ENCODE results near the gene ALDH18A1.
A peak's percentile ranks its signal among the peaks of the same experiment; 100 is the strongest.
"Not testable (repeated sequence)": the region's sequence is repeated elsewhere in the genome, so short reads cannot be mapped to it uniquely, and the experiment has no call there.

Gene ALDH18A1

DNA sequence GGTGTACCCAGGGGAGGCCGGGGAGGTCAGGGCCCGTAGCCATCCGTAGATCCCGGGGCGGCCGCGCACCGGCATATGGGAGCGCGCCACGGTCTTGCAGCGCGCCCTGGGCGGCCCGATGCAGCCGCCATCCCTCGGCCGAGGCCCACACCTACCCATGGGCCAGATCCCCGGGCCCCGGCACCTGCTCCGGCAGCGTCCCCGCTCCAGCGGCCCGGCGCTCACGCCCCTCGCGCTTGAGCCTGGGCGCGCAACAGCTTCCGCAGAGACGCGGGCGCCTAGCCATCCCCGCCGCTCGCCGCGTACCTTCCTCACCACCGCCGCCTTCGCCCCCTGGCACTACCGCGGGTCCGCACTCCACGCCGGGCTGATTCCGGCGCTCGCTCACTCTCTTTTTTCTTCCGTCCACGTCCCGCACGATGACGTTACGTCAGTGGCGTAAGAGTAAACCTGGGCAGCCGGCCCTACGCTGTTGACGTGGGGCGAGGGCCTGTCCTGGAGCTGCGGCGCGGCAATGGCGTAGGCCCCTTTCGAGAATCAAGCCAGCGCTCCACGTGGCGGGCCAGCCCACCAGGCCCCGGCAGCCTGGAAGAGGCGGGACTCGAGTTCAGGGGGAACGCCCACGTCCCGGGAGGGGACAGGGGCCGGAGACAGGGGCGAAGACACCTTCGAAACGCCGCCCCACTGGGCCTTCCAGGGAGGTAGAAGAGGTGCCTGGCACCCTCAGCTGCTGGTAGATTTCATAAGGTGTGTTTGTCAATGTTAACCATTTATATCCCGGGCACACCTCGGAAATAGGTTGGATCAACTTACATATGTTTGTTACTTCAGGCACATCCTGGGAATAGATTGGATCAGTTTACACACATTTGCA is at the start of gene ALDH18A1:
Gene ALDH18A1 (minus strand): TSS at position 421 of the 874 bp plus-strand sequence. CDS start 3,334 bp downstream, outside the sequence.
- DNase-seq (ENCODE audit: low read depth) = peak; percentile 86

DNA sequence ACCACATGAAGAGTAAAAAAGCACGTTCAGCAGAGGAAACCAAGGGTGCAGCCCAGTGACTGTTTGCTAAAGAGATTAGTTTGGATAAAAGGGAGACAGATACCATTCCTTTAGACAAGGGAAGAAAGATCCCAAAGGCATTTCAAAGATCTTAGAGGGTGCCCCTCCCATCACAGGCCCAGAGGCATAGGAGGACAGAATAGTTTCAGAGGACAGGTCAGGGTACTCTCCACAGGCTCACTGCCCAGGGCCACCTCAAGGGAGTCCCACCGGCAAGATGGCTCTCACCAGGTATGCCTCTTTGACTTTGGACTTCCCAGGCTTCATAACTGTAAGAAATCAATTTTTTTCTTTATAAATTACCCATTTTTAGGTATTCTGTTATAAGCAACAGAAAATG is 41.9 kb upstream of the ALDH18A1 start:
- no peak for DNase-seq (ENCODE audit: low read depth)

DNA sequence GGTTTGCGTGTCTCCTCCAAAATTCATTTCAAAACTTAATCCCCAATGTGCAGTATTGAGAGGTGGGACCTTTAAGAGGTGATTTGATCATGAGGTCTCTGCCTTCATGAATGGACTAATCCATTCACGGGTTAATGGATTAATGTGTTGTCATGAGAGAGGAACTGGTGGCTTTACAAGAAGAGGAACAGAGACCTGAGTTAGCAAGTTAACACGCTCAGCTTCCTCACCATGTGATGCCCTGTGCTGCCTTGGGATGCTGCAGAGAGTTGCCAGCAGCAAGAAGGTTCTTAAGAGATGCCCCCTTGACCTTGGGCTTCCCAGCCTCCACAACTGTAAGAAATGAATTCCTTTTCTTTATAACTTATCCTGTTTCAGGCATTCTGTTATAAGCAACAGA is 40.9 kb upstream of the ALDH18A1 start:
- DNase-seq (ENCODE audit: low read depth) = no peak

DNA sequence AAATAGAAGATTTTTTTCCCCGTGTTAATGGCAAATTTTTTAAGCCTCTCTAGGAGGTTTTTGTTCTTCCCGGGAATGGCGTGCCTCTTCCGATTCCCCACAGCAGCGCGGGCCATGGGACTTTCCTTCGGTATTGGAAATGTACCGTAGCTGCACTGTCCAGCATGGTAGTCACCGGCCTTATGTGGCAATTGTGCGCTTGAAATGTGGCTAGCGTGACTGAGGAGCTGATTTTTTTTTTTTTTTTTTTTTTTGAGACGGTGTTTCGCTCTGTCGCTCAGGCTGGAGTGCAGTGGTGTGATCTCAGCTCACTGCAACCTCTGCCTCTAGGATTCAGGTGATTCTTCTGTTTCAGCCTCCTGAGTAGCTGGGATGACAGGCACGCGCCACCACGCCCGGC is 38.2 kb upstream of the ALDH18A1 start:
- DNase-seq (ENCODE audit: low read depth) = no peak

DNA sequence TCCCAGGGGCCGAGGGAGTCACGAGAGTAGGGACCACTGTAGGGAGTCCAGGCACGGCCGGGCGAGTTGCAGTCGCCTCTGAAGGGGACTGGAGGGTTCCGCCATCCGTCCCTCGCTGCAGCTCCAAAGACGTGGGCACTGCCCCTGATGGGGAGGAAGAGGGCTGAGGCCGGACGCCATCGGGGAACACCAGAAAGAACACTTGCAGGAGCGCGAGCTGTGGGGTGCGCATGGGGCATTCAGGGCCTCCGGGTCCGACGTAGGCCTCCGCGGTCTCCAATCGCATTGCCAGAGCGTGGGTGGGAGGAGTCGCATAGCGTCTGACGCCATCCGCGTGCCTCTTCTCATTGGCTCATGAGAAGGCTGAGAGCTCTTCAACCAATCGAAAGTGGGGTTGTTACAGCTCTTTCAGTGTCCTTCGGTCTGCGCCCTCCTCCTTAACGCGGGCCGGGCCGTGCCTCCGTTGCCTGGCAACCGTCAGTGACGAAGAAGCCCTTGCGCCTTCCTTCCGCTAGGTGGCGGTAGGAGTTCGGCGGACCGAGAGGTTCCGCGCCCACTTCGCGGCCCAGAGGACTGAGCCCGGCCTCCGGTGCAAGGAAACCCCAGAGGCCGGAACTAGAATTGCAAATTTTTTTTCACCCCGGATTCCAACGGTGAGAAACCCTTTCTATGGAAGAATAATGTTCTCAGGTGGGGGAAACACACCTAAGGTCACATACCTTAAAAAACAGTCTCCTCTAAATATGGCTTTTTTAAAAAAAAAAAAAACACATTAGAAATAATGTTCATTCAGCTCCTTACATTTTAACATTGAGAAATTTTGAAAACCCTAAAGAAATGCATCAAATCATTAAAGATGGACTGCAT is 37.4 kb upstream of the ALDH18A1 start, which contains the start of gene TCTN3:
Gene TCTN3 (minus strand): TSS at position 260 of the 867 bp plus-strand sequence. CDS start 28 bp downstream, at position 232.
- DNase-seq (ENCODE audit: low read depth) = peak; percentile 95

DNA sequence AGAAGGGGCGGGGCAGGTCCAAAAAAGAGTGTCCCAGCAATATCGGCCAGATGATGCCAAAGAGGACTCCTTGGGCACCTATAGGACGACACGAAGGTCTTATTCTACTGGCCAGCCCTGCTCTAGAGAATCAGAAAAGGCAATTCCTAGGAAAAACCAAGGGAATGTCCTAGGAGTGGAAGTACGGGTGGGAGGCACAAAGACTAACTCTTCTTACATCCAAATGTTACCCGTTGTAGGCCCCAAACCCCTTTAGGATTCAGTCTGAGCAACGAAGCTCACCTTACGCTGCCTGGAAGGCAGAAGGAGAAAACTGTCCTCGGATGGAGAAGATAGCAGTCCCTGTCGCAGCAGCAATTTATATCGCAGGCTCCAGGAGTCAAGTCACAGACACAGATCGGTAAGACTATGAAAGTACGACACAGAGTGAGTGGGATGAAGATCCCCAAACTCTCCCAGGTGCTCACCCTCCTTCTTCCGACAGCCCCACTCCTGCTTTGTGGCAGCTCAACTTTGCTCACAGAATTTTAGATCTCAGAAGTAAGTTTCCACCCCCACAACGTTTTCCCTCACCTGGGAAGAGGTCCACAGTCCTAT is 36.7 kb upstream of the ALDH18A1 start:
- no peak for DNase-seq (ENCODE audit: low read depth)

DNA sequence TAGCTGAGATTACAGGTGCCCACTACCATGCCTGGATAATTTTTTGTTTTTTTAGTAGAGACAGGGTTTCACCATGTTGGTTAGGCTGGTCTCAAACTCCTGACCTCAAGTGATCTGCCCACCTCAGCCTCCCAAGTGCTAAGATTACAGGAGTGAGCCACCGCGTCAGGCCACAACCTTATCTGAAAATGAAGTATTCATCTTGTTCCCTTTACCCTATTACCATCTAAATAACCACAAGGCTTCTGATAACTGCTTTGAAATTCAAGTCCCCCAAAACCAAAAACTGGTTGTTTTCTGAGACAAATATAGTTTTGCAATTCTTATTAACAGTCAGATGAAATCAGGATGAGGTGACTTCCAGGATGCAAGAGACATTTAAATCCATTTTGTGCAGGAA is 34.8 kb upstream of the ALDH18A1 start:
- no peak for DNase-seq (ENCODE audit: low read depth)

DNA sequence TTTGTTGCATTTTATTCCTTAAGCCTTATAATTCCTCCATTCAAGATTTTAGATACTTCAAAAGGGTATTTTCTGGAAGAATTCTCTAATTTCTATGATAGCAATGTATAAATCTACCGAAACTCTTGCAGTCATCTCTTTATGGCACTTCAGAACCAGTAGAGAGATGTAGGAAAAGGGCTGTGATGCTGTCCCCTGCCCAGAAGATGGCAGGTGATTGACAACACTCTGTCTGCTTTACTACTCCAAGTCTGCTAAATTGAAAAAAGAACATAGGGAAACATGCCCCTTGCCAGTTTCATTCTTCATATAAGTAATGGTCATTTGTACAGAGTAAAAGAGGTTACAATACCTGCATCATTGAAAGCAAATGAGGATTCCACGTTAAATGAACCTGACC is 32.1 kb upstream of the ALDH18A1 start:
- no peak for DNase-seq (ENCODE audit: low read depth)

DNA sequence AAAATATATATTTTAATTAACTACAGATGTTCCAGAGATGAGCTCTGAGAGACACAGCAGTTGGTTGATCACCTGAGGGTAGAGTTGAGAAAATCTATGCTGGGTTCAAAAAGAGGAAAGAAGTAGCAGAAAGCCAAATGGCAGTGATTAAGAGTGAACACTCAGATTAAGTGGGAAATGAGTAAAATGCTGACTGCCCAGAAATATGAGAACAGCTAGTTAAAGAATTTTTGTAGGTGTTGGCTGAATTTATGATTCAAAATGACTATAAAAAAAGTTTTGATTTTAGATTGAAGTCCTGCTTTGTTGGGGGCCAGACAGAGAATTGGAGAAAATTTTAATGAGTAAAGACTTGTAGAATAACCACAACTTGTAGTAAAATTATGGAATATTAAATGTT is 27.5 kb upstream of the ALDH18A1 start:
- DNase-seq (ENCODE audit: low read depth) = no peak

DNA sequence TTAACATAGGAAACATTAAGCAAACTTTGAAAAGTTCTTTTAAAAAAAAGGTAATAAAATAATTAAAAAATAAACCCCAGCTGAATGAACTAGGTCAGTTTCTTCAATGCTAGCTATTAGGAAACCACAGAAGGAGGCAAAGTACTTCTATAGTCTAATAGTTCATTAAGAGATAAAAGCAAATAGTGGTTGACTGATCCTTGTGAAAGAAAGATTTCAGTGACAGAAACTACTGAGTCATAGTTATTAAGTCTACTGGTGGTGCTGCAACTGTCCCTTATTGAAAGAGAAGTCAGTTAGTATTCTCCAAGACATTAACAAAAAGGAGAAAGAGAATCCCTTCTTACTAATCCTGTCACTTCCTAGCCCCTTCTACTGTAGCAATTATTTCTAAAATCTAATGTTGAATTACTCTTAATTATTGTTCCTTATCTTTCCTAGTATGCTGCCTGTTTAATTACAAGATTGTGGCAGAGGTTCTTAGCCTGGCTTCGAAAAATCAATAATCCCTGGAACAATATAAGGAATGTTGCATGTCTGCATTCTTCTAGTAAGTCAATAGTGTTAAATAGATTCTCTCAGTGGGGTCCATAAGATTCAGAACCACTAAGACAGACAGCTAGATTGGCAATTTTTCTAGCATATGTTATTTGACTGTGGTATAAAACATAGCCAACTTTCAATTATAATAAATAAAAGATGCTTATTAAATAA is 19.0 kb upstream of the ALDH18A1 start:
- no peak for DNase-seq (ENCODE audit: low read depth)

DNA sequence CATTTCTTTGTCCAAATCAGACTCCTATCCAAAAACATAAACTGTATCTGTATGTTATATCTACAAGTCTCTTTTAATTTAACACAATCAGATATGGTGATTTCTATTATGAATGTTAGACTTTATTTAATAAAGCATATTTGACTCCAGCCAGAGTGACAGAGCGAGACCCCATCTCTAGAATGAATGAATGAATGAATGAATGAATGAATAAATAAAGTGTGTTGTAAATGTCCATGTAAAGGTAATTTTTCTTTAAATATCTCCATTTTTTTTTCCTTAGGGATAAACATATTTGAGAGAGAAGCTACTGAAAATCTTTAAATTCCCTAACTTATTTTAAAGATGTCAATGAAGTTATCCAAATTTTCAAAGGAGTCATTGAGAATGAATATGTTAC is 18.1 kb upstream of the ALDH18A1 start:
- no peak for DNase-seq (ENCODE audit: low read depth)

DNA sequence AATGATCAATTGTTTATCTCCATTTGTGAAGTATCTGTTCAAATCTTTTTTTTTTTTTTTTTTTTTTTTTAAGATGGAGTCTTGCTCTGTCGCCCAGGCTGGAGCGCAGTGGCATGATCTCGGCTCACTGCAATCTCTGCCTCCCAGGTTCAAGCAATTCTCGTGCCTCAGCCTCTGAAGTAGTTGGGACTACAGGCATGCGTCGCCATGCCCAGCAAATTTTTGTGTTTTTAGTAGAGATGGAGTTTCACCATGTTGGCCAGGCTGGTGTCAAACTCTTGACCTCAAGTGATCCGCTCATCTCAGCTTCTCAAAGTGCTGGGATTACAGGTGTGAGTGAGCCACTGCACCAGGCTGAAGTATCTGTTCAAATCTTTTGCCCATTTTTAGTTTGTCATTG is 16.1 kb upstream of the ALDH18A1 start:
- not testable (repeated sequence) for DNase-seq (ENCODE audit: low read depth)

DNA sequence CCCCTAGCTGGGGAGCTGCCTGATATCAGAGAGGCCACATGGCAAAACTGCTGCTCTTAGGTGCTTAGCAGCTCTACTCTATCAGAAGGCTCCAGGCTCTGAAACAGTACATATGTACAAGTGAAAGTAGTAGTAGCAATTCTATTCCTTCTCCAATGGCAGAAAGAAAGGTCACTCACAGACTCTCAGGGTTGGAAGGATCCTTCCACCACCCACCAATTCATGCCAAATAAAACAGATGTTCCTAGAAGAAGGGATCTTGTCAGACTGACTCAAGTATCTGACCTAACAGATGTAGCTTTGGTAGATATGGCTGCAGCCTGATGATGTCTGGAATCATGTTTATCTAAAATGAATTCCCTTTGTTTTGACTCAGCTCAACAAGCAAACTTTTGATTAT is 8.0 kb upstream of the ALDH18A1 start:
- no peak for DNase-seq (ENCODE audit: low read depth)

DNA sequence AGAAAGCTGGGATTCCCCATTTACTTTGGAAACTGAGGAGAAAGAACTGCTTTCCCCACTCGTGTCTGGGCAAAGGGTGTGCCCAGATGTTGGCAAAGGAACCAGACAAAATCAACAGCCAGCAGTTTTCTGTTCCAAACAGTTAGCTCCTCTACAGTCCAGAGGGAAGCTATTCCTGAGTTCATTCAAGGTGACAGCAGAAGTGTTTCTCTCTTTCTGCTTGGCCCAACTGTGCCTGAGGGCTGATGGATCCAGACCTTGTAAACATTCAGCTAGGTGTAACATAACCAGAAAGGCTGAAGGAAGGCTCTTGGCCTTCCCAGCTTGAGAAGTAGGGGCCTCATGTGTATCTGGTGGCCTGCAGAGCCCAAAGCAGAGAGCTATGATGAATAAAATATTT is 7.0 kb upstream of the ALDH18A1 start:
- DNase-seq (ENCODE audit: low read depth) = no peak

DNA sequence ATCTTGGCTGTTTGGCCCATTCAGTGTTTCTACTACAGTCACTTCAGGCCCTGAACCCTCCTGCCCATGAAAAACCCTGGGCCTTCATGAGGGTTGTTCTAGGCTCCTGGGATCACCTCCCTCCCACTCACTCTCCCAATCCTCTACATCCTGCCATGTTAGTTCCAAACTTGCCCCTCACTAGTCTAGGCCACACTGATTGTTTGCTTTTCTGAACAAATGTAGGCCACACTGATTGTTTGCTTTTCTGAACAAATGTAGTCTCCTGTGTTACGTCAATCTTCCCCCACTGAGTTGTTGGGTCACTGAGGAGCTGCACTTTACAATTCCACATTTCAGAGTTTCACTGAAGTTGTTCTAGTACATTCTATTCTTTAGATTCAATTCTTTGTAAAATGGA is 5.3 kb upstream of the ALDH18A1 start:
- DNase-seq (ENCODE audit: low read depth) = no peak

DNA sequence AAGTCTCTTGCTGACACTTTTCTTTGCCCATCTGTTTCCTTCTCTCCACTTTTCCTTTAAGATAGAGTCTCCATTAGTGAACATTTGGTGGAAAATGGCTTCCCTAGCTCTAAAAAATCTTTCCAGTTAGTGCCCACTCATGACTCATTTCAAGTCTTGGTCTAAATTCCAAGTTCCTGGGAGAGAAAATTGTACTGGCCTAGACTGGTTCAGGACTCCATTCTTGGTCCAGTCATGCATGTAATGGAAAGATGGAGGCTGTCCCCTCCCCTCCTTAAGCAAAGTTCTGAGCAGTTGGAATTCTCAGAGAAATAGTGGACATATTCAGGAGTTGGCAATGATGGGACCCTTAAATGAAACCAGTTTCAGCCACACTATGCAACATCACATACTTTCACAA is 3.8 kb upstream of the ALDH18A1 start:
- no peak for DNase-seq (ENCODE audit: low read depth)

DNA sequence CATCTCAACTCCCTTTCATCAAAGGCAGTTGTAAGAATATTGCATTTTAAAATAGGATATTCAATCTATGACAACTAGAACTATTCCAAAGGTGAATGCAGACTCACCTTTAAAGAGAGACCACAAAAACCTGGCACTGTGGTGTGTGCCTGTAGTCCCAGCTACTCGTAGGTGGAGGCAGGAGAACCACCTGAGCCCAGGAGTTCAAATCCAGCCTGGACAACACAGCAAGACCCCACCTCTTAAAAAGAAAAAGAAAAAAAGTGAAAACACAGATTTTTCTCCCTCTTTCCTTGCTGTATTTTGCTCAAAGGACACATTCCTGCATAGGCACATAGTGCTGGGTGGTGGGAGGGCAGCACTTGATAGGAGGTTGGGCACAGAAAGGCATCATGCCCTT is 739 bp upstream of the ALDH18A1 start:
- DNase-seq (ENCODE audit: low read depth) = no peak

DNA sequence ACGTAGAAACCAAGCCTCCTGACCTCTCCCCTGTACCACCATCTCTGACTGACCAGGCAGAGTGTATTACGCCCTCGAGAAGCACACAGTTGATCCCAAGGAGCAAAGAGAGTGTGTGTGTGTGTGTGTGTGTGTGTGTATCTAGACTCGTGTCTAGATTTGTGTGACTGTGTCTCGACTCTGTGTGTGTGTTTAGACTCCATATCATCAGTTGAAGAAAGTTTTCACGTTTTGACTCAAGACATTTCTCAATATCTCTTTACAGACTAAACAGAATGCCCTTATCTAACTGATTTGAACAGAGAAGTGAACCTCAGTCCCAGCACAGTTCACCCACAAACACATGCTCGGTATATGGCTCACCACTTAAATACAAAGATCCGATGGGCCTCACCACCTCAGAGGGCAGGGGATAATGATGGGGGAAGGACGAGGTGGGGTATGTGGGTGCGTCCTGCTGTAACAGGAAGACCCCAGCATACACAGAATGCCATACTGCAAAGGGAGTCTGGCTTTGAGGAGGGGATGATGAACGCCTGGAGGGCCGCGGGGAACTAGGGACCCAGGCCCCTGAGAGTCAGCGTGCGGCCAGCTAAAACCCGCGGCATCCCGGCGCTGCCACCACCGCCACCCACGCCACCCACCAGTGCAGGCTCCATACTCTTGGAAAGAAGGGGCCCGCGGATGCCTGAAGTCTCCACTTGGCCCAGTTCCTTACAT is 780 bp downstream of the ALDH18A1 start:
- no peak for DNase-seq (ENCODE audit: low read depth)

DNA sequence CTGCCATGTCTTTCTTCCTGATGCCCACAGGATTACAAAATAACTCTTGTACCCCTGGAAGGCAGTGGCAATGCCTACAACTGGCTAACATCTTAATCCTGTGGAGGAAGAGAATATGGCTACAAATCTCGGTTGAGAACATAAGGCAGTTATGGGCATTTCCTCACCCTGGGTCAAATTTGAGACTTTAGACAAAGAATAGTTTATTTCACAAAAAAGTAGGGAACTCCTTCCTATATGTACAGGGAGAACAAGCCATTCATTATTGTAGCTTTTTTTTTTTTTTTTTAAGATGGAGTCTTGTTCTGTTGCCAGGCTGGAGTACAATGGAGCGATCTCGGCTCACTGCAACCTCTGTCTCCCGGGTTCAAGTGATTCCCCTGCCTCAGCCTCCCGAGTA is 2.6 kb downstream of the ALDH18A1 start:
- DNase-seq (ENCODE audit: low read depth) = no peak

DNA sequence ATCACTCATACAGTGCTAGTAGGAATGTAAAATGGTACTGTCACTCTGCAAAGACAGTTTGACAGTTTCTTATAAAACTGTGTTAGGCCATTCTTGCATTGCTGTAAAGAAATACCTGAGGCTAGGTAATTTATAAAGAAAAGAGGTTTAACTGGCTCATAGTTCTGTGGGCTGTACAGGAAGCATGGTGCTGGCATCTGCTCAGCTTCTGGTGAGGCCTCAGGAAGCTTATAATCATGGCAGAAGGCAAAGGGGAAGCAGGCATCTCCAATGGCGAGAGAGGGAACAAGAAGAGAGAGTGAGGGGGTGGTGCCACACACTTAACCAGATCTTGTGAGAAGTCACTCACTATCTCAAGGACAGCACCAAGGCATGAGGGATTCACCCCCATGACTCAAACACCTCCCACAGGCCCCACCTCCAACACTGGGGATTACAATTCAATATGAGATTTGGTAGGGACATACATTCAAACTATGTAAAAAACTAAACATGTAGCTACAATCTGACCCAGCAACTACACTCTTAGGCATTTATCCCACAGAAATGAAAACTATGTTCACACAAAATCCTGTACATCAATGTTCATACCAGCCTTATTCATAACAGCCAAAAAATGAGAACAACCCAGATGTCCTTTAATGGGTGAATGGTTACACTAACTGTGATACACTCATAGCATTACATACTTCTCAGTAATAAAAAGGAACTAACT is 5.0 kb downstream of the ALDH18A1 start:
- no peak for DNase-seq (ENCODE audit: low read depth)

DNA sequence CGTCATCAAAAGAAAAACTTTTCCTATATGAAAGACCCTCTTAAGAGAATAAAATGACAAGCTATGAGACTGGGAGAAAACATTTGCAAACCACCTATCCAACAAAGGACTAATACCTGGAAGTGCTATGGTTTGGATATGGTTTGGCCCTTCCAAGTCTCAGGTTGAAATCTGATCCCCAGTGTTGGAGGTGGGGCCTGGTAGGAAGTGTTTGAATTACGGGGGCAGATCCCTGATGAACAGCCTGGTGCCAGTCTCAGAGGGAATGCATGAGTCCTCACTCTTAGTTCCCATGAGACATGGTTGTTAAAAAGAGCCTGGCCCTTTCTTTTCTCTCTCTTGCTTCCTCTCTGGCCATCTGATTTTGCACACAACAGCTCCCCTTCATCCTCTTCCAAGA is 6.3 kb downstream of the ALDH18A1 start:
- no peak for DNase-seq (ENCODE audit: low read depth)
